ENCODE measurements around the gene RBM38.
A peak's percentile ranks its signal among the peaks of the same experiment; 100 is the strongest.

RBM38 gene

DNA sequence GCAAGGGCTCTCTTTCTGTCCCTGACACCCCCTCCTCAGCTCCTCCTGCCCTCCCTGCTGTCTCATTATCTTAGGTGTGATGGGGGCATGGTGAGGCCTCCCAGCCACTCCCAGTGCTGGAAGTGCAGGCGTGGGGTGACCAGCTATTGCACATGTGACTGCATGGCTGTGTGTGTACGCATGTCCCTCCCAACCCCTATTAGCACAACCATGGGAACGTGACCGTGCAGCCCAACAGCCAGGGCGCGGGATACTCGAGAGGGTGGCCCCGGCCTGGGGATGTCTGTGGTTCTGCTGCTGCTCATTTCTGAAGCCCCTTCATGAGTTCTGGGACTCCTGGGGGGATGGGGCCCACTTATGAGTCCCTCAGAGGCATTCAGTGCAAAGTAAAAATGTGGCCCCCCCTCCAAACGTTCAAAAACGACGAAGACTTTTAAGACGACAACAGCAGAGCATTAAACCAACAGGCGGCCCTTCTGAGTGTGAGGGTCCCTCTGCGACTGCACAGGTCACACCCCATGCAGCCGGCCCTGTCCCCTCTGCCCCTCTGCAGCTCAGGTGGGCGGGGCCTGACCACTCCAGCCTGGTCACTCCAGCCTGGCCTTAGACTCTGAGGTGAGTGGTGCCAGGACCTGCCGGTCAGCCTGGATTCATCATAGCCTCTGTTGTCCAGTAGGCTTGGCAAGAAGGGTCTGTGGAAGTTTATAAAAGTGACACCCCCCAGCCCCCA is 51.1 kb downstream of the RBM38 start:
- TF ChIP-seq, protein P1, sequence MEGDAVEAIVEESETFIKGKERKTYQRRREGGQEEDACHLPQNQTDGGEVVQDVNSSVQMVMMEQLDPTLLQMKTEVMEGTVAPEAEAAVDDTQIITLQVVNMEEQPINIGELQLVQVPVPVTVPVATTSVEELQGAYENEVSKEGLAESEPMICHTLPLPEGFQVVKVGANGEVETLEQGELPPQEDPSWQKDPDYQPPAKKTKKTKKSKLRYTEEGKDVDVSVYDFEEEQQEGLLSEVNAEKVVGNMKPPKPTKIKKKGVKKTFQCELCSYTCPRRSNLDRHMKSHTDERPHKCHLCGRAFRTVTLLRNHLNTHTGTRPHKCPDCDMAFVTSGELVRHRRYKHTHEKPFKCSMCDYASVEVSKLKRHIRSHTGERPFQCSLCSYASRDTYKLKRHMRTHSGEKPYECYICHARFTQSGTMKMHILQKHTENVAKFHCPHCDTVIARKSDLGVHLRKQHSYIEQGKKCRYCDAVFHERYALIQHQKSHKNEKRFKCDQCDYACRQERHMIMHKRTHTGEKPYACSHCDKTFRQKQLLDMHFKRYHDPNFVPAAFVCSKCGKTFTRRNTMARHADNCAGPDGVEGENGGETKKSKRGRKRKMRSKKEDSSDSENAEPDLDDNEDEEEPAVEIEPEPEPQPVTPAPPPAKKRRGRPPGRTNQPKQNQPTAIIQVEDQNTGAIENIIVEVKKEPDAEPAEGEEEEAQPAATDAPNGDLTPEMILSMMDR (IDR thresholded peaks at IDR 0.05; ENCODE audit: low read depth, low read length): no peak
- DNase-seq (ENCODE audit: low read depth, low spot score): no peak
- H3K4me3 ChIP-seq (ENCODE audit: low read depth, low read length): no peak overlapping the region
- in situ Hi-C loops (cut with HindIII; ENCODE audit: low sequenced_read_pairs): no loop called here

DNA sequence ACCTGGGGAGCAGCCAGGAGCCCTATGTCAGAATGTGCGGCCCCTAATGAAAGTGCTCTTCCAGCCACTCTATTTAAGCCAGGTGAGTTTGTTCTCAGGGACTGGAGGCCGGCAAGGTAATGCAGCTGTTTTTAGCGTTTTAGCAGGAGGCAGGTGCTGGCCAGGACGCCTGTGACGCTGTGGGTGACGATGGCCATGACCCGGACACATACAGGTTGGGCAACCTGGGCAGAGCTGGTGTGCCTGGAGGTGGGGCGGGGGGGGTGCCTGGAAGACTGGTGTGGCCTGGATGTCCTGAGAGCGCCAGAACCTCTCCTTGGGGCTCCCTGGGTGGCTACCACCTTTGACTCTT is 51.7 kb downstream of the RBM38 start:
- TF ChIP-seq, protein P1 (IDR thresholded peaks at IDR 0.05; ENCODE audit: low read depth, low read length): no peak
- no peak overlapping the region for H3K4me3 ChIP-seq (ENCODE audit: low read depth, low read length)
- in situ Hi-C loops (cut with HindIII; ENCODE audit: low sequenced_read_pairs): no loop called here
- no peak for DNase-seq (ENCODE audit: low read depth, low spot score)

DNA sequence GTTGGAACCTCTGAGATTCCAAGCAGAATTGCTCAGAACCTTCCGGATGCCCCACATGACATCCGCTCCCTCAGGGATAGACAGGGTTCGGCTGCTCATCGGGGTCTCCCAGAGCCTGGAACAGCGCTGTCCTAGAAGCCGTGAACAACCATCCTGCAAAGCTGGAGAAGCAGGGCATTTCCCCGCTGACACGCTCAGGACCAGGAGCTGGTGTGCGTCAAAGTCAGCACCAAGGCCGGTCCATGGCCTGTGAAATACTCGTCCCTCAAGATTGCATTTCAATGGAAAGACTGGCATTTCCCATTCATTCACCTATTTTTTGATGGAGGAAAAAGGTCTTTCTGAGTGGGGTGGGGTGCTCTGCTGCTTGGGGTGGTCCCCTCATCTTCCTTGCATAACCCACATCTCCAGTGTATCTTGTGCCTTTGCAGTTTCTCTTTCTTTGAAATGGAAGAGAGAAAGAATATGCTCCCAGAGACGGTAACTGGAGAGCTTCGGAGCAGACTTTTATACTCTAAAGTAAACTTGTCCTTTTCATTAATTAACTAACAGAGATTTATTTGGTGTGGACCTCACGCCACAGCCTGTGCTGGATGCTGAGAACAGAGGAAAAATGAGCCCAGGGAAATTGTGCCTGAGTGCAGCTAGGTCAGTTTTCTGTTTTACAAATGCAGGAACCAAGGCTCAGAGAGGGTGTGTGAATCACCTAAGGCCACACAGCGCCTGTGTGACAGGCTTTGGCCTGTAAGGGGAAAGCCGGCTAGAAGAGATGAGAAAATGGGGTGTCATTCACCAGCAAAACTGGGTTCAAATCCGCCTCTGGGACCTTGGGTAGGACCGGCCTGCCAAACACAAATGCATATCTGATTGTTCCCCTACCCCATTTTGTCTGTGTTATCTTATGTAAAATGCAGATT is 52.4 kb downstream of the RBM38 start:
- TF ChIP-seq, protein P1 (IDR thresholded peaks at IDR 0.05; ENCODE audit: low read depth, low read length): no peak
- DNase-seq (ENCODE audit: low read depth, low spot score): no peak
- in situ Hi-C loops (cut with HindIII; ENCODE audit: low sequenced_read_pairs): no loop called here
- H3K4me3 ChIP-seq (ENCODE audit: low read depth, low read length): no peak overlapping the region

DNA sequence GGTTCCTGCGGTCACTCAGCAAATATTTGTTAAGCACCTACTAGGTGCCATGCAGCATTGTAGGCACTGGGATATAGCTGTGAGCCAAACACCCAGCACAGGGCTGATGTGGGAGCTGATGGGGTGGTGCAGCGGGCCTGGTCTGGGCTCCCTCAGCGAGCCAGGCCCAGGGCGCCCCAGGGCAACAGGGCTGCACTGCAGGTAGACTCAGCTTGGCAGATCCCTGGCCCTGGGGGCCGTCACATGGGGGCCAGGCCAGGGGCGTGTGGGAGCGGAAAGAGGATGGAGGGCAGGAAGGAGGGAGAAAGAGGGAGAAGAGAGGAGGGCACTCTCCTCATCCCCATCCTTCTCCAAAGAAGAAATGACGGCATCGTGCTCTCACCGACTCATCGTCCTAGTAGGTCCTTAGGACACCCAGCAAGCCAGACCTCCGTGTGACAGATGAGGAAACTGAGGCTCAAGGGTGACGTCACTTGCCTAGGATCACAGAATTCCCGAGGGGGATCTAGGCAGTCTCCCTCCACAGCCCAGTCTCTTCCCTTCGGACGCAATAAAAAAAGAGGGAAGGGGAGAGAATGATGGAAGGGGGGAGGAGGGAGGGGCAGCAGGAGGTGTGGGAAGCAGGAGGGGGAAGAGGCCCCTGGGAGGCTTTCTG is 53.3 kb downstream of the RBM38 start:
- no peak overlapping the region for H3K4me3 ChIP-seq (ENCODE audit: low read depth, low read length)
- TF ChIP-seq, protein P1 (IDR thresholded peaks at IDR 0.05; ENCODE audit: low read depth, low read length): no peak
- DNase-seq (ENCODE audit: low read depth, low spot score): no peak
- in situ Hi-C loops (cut with HindIII; ENCODE audit: low sequenced_read_pairs): no loop called here

DNA sequence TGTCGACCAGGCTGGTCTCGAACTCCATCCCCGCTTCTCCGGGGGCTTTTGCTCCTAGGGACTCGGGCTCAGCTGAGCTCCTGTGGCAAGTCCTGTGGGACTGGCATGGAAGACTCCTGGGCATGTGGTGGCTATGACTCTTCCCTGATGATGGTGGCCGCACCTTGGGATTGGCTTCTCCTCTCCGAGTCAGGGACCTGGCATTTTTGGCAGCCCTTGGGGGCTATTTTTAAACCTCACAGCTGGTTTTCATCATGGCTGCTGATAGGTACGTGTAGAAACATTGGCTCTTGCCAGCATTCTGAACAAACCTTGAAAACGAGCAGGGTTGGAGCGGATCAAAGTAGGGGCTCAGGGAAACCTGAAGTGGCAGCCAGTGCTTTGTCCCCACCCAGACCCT is 54.1 kb downstream of the RBM38 start:
- TF ChIP-seq, protein P1 (IDR thresholded peaks at IDR 0.05; ENCODE audit: low read depth, low read length): no peak
- peak; percentile 9 for DNase-seq (ENCODE audit: low read depth, low spot score)
- no peak overlapping the region for H3K4me3 ChIP-seq (ENCODE audit: low read depth, low read length)
- in situ Hi-C loops (cut with HindIII; ENCODE audit: low sequenced_read_pairs): no loop called here

DNA sequence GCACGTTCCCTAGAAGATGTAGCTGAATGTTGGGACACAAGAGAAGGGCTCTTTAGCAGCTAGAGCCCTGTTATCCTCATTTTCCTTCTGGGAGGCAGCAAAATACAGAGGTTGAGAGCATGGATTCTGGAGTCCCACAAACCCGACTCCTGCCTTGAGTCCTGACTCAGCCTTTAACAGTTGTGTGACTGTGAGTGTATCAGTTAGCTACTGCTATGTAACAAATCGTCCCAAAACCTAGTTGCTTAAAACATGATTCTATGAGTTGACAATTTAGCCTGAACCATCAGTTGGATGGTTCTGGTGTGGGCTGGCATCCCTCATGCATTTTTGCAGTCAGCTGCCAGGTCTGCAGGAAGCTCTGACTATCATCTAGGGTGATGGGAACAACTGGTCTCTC is 54.6 kb downstream of the RBM38 start:
- H3K4me3 ChIP-seq (ENCODE audit: low read depth, low read length): no peak overlapping the region
- no peak for DNase-seq (ENCODE audit: low read depth, low spot score)
- in situ Hi-C loops (cut with HindIII; ENCODE audit: low sequenced_read_pairs): no loop called here
- TF ChIP-seq, protein P1 (IDR thresholded peaks at IDR 0.05; ENCODE audit: low read depth, low read length): no peak

Data from astrocyte of the spinal cord (primary cell).